HuH-7 (cell line): ENCODE results near the gene FBXO24.

Experiments
- DNase-seq: peaks from one replicate; pipeline ENCODE4 v3.0.0; 2011; ENCODE audit warnings: low spot score

FBXO24 gene

DNA sequence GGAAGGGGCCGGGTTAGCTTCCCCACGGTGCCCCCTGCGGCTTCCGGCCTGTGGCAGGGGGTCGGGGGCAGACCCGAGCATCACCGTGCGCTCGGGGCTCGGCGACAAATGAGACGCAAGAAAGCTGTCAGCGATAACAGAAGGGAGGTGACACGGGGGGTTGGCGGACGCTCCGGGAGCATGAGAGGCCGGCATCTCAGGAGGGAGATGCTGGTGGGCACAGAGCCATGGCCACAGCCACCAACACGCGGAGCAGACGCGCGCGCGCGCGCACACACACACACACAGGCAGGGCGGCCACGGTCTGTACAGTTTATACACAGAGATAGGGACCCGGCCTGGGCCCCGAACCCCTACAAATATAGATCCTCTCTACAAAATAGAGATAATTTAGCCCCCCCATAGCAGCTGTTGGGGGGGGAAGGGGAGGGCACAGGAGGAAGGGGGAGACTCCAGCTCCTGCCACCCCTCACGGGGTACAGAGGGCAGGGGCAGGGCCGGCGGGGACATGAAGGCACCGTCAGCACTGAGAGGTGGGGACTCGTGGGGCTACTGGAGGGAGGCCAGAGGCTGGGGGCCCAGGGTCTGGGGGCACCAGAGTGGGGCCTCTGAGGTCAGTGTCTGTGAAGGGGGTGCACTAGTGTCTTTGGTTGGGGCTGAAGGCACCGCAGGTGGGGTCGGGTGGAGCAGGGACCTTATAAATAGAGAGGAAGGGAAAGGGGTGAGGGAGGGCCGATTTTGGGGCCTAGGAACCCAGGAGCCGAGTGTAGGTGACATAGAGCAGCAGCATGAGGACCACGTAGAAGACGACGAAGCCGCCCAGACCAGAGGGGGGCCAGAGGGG lies 11.5 kb upstream of the FBXO24 start:
- DNase-seq: no peak

DNA sequence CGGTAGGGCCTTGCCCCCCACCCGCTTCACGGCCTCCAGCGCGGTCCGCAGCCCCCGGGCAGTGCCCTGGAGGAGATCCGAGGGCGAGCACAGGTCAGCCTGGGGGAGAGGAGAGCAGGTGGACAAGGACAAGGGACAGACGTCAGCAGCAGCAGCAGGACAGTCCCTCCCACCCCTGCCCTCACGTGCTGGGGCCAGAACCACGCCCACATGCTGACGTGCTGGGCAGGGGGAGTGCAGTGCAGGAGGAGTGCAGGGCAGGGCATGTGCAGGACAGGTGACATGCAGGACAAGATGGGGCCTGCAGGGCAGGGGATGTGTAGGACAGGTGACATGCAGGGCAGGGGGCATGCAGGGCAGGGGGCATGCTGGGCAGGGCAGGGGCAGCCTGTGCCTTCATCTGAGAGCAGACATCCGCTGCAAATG lies 10.9 kb upstream of the FBXO24 start:
- DNase-seq: no peak

DNA sequence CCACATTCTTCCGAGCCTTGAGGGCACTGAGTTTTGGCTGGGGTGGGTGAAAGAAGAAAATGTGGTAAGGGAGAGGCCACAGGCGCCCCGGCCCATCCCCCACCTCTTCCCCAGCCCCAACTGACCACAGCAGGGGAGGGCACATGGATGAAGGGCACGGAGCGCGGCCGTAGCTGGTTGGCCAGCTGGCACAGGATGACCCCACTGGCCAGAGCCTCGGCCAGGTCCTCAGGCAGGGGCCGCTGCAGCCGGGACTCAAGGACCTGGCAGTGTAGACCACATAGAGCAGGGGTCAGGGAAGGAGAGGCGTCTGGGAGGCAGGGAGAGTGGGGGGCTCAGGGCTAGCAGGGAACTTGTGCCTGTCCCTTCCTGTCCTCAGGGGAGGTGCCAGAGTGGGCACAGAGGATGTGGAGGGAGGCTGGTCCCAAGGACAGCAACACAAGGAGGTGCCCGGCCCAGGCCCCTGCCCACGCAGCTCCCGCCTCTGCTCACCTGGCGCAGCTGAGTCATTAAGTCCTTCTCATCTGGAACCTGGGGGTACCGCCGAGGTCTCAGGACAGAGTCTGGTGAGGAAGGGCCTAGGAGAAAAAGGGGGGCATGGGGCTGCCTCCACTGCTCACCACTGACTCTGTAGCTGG lies 10.3 kb upstream of the FBXO24 start:
- no peak for DNase-seq

DNA sequence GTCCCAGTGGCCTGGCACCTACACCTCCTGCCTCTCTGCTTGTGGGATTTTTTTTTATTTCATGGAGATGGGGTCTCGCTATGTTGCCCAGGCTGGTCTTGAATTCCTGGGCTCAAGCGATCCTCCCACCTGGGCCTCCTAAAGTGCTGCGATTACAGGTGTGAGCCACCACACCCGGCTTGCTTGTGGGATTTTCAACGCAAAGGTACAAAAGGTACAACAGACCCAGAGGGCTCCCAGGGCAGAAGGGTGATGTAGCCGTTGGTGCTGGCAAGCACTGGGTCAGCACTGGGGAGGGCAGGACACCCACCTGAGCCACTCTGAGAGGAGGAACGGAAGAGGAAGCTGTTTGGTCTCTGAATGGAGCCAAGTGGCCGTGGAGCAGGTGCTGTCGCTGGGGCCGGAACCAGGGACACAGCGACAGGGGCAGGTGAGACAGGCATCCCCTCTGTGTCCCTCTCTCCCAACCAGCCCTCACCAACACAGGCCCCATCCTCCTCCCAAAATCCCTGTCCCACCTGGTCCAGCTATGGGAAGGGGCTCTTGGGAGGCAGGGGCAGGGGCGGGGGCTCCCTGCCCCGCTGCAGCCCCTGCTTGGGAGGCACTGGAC lies 9.6 kb upstream of the FBXO24 start:
- DNase-seq: no peak

DNA sequence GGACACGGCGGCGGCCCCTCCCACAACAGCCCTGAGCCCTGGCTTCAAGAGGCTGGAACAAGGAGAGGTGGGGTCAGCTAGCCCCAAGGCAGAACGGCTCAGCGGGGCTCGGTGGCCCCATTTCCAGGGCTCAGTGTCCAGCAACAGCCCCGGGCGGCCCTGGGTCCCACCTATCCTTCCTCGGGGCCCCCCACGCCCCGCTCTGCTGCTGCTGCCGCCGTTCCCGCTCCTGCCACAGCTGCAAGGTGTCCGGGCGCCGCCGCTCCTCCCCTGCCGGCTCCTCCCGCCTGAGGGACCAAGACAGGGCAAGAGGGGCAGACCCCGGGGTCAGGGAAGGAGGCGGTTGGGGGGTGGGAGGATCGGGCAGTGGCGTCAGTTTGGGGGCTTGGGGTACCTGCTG lies 9.0 kb upstream of the FBXO24 start:
- DNase-seq: no peak

DNA sequence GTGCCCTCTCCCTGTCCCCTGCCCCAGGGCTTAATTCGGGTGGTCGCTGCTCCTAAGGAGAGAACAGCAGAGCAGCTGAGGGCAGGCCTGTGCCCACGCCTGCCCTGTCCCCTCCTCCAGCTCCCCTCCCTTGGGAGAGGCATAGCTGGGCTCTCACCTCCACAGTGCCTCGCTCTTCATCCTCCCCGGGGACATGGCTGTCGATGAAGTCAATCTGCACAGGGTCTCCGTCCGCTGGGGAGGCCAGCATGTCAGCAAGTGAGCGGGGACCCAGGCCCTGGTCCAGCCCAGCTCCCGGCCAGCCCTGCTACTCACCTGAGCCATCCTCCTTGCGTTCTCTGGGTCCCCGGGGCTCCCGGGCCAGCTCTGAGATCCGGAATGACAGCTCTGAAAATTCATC lies 8.6 kb upstream of the FBXO24 start:
- DNase-seq: no peak

DNA sequence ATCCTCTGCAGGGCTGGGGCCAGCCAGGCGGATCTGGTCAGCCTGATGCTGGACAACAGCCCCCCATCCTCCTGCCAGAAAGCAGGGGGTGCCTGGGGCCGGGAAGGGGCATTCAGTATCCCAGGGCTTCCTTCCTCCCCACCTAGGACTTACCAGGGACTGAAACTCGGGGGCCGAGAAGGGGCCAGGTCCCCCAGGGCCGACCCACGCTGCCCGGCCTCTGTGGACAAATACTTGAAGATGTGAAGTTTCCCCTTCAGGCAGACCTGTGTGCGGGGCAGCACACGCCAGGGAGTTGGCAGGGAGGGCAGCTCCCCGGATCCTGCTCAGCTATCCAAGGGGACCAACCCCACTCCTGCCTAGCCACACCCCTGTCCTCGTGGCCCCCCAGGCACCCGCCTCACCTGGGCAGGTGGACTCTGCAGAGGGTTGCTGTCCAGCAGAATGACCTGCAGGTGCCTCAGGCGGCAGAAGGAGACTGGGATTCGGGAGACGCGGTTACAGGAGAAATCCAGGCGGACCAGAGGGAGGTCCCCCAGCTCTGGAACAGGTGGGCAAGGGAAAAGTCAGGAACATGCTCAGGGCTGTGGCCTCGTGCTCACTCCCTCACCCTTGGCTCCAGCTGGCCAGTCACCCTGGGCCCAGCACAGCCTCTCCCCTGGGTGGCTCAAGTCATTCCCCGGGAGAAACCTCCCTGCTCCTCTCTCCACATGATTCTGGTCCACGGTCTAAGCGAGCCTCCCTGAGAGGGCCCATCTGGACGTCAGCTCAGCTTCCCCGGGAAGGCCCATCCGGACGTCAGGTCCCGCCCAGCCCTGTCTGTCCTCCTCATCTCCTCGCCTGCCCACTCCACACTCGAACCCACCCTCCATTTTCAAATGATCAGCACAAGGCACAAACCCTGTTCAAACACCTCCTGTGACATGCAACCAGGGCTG lies 7.6 kb upstream of the FBXO24 start:
- DNase-seq: no peak

DNA sequence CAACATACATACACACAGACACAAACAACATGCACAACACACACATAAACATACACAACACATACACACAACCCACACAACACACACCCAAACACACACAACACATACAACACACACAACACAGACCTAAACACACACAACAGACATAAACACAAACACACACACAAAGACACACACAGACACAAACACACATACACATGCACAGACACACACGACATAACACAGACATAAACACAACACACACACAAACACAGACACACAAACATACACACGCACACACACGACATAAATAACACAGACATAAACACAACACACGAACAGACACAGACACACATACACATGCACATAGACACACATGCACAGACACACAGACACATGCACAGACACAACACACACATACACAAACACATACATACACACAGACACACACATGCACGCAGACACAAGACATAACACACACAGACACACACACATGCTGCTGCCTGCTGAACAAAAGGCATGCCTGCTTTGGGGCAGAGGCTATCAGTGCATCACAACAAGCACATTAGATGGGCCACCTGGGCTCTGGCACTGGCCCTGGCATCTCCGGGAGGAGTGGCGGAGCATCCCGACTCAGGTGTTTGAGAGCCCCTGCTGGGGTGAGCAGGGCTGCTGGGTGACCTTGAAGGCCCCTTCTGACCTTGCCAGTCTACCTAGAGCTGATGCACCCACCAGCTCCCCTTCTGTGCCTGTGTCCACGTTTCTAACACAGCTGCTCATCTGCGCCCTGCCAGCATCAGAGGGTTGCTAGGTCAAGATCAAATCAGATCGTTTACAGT lies 5.5 kb upstream of the FBXO24 start:
- DNase-seq: no peak

DNA sequence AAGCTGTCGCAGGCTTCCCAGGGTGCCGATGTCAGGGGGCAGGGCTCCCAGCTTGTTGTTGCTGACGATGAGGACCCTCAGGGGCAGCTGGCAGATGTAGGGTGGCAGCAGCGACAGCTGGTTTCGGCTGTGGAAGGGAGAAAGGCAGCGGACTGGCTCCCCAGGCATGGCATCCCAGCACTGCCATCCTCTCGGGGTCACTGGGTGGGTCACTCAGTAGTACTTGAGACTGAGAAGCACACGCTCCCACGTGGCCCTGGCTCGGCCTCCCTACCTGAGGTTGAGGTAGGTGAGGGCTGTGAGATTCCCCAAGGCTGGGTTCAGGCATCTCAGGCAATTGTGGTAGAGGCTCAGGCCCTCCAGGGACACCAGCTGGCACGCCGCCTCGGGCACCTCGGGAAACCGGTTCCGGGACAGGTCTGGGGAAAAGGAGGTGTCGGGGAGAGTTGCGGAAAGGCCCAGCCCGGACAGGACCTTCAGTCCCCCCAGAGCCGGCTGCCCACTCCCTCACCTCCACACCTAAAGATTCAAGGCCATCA lies 4.0 kb upstream of the FBXO24 start:
- DNase-seq: no peak

DNA sequence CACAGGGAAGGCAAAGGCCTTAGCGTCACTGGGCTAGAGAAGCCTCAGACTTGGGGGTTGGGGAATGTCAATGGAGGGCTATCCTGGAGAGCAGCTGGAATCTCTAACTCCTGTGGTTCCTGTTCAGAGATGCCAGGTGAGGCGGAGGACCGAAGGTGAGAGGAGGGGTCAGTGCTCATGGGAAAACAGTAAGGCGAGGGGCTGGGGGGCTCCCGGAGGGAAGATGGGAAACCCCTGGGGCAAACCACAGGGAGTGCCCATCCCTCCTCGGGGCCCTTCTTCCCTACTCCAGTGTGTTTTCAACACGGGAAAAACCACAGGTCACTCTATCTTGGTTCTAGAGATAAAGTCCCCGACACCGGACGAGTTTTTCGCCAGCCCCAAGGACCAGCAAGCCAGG lies 3.5 kb upstream of the FBXO24 start:
- no peak for DNase-seq

DNA sequence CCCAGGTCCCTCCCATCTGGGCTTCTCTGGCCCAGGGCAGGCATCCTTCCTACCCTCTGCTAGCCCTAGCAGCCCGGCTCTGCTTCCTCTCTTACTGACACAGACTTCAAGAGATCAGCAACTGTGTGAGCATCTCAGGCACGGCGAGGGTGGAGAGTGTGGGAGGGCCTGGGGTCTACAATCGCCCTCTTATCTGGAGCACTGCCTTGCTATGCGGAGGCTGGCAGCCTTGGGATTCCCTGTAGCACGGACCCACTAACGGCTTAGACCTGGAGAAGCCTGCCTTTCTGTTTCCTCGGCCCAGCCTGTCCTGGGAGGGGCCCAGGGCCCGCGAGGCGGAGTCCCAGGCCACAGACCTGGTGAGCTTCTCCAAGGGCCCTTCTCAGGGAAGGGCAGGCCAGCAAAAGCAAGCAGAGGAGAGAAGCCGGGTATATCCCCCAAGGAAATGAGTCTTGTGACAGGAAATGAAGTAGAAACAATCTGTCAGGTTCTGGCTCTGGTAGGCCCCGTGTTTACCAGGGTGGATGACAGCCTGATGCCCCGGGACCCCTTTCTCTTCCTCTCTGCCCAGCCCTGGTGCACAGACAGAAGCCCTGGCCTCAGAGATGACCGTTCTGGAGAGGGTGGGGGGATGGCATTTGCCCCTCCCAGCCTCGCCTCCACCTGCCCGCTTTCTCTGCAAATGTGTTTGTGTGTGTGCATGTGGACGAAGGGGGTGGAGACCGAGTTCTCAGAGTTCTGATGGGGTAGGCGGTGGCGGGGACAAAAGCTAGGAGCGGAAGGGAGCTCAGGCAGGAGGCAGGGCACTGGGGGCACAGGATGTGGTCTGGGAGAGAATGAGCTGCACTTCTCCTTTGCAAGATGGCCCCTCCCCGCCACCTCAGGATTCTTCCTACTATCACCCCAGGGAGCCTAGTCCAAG lies 2.7 kb upstream of the FBXO24 start:
- DNase-seq: no peak

DNA sequence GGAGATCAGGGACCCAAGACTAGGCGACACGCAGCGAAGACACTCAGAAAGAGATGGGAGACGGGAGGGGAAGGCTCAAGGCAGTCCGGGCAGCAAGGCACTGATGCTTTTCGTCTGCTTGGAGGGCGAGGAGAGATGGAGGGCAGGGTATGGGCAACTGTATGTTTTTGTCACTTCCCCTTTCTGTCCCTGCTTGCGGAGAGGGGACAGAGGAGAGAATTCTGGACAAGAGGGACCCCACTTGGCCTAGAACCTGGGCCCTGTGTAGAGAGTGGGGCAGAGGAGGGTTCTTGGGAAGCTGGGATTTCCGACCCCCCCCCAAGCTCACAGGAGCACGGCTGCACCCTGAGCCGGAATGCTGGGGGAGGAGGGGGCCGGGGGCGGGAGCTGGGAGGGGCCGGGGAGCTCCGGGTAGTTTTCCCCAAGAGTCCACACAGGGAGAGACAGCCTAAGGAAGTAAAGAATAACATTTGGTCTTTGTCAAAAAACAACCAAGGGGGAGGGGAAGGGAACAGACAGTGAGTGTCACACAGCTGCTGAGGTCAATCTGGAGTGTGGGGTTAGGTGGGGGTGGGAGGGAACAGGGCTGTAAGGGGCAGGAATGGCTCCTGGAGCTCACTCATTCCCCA lies 2.0 kb upstream of the FBXO24 start:
- DNase-seq: no peak

DNA sequence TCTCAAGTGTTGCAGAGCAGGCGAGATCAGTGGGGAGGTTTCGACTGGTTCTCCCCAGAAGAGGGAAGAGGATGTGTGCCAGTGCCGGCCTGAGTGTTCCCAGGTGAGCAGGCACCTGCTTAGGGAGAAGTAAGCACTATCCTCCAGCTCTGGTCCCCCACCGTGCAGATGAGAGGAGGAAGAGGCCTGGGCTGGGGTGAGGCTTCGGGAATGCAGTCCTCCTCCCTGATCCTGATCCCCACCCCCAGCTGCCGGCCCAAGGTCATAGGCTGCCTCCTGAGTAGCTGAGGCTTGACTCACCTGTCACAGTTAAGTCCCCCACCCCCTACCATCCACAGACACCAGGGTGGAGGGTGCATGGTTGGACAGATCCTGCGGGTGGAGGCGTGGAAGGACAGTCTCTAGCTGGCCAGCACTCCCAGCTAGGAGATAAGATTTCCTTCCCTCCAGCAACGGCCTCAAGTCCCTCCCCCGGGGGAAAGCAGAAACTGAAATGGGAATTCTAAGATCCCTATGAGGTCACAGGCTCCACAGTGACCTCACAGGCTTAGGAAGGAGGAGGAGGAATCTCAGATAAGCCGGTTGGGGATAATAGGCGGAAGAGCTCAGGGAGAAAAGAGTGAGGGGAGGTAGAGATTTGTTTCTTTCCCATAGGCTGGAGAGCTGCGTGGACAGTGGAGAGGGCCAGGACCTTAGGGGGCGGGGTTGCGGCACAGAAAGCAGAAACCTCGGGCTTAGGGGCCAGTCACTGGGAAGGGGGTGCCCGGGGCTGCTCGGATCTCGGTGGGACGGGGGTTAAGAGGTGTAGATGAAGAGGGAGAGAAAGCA lies 1.2 kb upstream of the FBXO24 start:
- DNase-seq: no peak

DNA sequence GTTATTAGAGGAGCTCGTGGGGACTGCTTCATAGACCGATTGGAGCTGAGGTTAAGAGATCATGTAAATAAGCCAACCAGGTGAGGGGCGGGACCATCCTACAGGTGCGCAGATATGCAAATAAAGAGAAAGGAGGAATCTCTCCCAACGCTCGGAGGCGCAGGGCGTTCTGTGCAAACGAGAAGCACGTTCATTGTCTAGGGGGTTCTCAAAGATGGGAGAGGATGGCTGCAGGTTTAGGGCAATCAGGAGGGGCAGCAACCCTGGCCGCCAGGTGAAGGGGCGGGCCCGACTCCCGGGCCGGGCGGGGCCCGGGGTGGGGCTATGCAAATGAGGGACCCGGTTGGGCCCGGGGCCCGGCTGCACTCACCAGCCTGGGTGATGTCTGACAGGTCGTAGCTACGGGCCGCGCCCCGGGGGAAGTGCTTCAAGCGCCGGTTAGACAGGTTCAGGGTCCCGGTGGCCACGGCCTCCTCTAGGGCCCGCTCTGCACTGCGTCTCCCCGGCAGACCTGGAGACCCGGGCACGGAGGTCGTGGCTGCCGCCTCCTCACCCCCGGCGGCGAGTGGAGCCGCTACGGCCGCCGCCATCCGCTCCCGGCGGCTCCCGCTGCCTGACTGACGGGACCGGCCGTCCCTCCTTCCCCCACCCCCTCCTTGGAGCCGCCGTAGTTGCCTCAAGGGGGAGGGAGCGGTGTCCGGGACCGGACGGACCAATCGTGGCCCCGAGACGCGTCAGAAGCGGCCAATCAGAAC lies 440 bp upstream of the FBXO24 start, which contains the start of gene LRCH4:
Gene LRCH4, minus strand, starts transcription at position 619 of the 755 bp plus-strand sequence. Its CDS starts 29 bp downstream, at position 590.
- DNase-seq: peak; percentile 100

DNA sequence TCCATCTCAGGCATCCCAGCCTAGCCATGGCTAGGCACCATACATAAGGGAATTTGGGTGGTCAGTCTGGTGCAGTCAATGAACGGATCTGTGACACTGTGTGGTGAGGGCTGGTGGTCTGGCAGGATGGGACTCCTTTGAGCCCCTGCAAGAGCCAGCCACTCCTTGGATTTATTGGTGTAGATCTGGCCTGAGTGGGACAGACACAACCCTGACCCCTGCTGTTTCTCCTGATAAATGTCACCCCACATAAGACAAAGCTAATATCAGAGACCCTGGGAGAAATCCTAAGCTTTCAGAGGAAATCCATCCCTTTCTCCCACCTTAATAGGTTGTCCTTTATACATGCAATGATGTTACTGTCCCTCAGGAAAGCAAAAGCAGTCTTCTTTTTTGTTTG lies 2.3 kb downstream of the FBXO24 start:
- no peak for DNase-seq

DNA sequence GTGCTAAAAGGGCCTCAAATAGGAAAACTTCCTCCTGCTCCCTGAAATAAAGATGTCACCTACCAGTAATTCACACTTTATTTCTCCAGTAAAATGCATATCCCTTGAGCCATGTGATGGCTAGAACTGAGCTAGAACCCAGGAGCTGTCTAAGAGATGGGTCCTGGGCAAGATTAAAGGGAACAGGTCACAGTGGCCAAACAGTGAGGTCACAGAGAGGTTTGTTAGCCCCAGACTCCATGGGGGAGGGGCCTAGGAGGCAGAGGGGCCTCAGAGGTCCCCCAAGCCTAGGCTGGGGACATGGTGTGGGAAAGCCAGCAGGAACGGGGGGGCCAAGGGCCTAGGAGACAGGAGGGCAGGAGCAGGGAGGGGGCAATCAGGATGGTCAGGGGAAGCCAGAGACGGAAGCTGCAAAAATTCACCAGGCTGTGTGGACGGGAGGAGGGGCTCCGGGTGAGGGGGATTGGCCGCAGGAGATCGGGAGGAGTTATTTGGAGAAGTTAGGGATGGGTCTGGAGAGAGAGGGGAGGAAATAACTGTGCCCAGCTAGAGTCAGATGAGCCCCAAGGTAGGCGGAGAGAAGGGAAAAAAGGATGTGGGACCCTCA lies 3.3 kb downstream of the FBXO24 start:
- DNase-seq: no peak

DNA sequence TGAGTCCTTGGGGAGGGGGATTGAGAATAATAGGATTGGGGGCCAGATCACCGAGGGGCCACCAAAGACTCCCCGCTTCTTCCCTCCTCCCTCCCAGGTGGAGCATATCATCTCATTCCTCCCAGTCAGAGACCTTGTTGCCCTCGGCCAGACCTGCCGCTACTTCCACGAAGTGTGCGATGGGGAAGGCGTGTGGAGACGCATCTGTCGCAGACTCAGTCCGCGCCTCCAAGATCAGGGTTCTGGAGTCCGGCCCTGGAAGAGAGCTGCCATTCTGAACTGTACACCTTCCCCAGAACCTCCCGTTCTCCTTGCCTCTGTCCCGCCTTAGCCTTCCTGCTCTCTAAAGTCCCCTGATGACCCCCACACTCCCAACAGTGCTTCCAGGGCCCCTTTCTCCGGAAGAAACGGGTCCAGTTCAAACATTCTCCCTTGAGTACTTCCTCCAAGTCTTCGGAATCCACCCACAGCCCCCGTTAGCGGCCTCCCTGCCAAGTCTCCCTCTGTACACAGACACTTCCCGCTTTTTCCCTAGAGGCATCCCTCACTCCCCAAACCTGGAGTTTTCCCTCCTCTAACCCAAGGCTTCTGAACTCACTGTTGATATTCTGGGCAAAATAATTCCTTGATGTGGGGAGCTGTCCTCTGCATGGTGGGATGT lies 4.1 kb downstream of the FBXO24 start:
- DNase-seq: no peak
